Myometrial cell (primary cell): ENCODE measurements around the gene CNN2. TPM values are rescaled to one million over a fixed set of nuclear protein-coding genes. Genes with fewer than 3 reads are reported as not detected.

ENCODE experiments used
- total RNA-seq: library from RNA; depleted of rRNA; stranded (reverse); fragments of >200 nt; gene quantifications from 2 replicates; pipeline ENCODE4 v1.2.3, GENCODE V29; 2015

The CNN2 gene
- 299 and 306 TPM in 2 replicates for total RNA-seq

GRCh38 chr19:1025960-1026782, at the start of gene CNN2:
Gene CNN2, plus strand, starts transcription at chr19:1026608. Its CDS starts 54 bp downstream, at chr19:1026662.

DNA sequence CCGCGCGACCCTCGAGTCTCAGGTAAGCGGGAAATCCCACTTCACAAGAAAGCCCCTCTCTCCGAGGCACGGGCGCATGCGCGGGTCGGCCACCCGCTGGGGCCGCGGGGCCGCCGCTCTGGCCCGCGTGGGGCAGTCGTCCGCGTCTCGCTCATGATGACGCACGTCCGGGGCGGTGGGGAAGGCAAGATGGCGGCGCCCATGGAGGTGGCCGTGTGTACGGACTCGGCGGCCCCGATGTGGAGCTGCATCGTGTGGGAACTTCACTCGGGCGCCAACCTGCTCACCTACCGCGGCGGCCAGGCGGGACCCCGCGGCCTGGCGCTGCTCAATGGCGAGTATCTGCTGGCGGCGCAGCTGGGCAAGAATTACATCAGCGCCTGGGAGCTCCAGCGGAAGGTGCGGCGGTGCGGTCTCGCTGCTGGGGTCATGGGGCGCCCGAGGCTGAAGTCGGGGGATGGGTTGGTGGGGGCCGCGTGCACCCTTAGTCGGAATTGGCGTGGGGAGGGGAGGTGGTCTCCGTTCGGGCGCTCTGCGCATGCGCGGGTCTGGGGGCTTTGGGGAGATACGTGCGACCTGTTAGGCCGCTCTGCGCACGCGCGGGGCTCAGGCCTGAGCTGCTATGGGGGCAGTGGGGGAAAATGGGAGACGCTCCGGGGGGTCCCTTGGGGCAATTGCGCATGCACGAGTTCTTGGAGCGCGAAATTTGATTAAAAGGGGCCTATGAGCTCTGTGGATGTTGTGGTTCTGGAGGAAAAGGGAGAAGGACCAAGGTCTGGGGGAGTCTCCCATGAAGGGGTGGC, 42.0 kb upstream of the CNN2 start, which contains the start of gene WDR18:
TSS of gene WDR18 (plus strand) at position 181 of the 803 bp plus-strand sequence. CDS start at position 190, 9 bp downstream.

GRCh38 chr19:1000095-1000494, 26.3 kb upstream of the CNN2 start, which contains the start of gene GRIN3B:
Gene GRIN3B, plus strand, starts transcription at chr19:1000419. Its CDS starts 19 bp downstream, at chr19:1000438.

GRCh38 chr19:1020868-1021425, 5.5 kb upstream of the CNN2 start, which contains the start of gene TMEM259:
Gene TMEM259, minus strand, starts transcription at chr19:1021123. Its CDS starts 127 bp downstream, at chr19:1020996.

GRCh38 chr19:1039646-1040475, 13.5 kb downstream of the CNN2 start, which contains the start of gene ABCA7:
Gene ABCA7, plus strand, starts transcription at chr19:1040107. Its CDS starts 1,255 bp downstream, at chr19:1041362.

DNA sequence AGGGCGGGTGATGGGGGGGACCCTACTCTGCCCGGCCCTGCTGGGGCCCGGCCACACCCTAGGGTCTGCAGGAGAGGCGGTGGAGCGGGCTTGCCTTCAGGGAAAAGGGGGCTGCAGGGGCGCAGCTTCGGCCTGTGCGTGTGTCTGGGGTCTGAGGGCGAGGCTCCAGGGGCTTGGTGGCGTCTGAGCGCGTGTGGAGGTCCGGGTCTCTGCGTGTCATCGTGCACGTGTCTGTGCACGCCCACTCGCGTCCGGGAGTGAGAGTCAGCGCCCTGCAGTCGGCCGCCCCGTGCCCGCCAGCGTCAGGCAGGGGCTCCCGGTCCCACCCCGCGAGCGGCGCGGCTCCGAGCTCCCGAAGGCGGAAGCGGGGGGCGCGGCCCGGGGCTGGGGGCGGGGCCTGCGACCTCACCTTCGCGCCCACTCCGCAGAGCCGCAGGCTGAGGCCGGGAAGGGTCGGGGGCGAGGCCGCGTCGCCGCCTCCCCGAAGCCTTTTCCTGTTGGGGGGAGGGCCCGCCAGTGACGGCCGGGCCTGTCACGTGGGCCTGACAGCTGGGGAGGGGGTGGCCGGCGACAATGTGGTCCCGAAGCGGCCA, 40.4 kb downstream of the CNN2 start, which contains the start of gene ARHGAP45:
TSS of gene ARHGAP45 (plus strand) at position 420 of the 593 bp plus-strand sequence. CDS start 239 bp downstream, outside the sequence.

Other genes with a start within 250 kb of the CNN2 start
- gene PTBP1, start 229.2 kb upstream of the CNN2 start, total RNA-seq, result 250 and 351 TPM in 2 replicates
- gene PLPPR3, start 204.7 kb upstream of the CNN2 start, total RNA-seq, result 0.35 and 0.58 TPM in 2 replicates
- not detected in 2 replicates for gene AZU1, start 198.8 kb upstream of the CNN2 start, total RNA-seq
- gene PRTN3, start 185.6 kb upstream of the CNN2 start, total RNA-seq, result not detected in 2 replicates
- gene ELANE, start 174.3 kb upstream of the CNN2 start, total RNA-seq, result not detected in 2 replicates
- 2.0 and 5.7 TPM in 2 replicates for gene CFD, start 166.9 kb upstream of the CNN2 start, total RNA-seq
- gene MED16, start 133.4 kb upstream of the CNN2 start, total RNA-seq, result 35.4 and 44.7 TPM in 2 replicates
- gene RNU6-9, start 133.1 kb upstream of the CNN2 start, total RNA-seq, result not detected in 2 replicates
- gene R3HDM4, start 113.4 kb upstream of the CNN2 start, total RNA-seq, result 34.7 and 66.6 TPM in 2 replicates
- 0.18 TPM in 1 of 2 replicates, not detected in the other for gene KISS1R, start 109.3 kb upstream of the CNN2 start, total RNA-seq
- gene ARID3A, start 100.6 kb upstream of the CNN2 start, total RNA-seq, result 11.7 and 15.3 TPM in 2 replicates
- gene WDR18, start 42.3 kb upstream of the CNN2 start, total RNA-seq, result 45.7 and 62.3 TPM in 2 replicates
- gene GRIN3B, start 26.2 kb upstream of the CNN2 start, total RNA-seq, result 0.58 TPM in 1 of 2 replicates, not detected in the other
- 175 and 210 TPM in 2 replicates for gene TMEM259, start 5.5 kb upstream of the CNN2 start, total RNA-seq
- gene RNU6-2, start 5.1 kb upstream of the CNN2 start, total RNA-seq, result not detected in 2 replicates
- 2.3 and 5.3 TPM in 2 replicates for gene ABCA7, start 13.5 kb downstream of the CNN2 start, total RNA-seq
- 3.5 and 8.5 TPM in 2 replicates for gene ARHGAP45, start 40.6 kb downstream of the CNN2 start, total RNA-seq
- 360 and 361 TPM in 2 replicates for gene POLR2E, start 68.8 kb downstream of the CNN2 start, total RNA-seq
- gene GPX4, start 77.4 kb downstream of the CNN2 start, total RNA-seq, result 478 TPM in 2 replicates
- 34.9 and 36.0 TPM in 2 replicates for gene SBNO2, start 147.7 kb downstream of the CNN2 start, total RNA-seq
- gene STK11, start 179.2 kb downstream of the CNN2 start, total RNA-seq, result 75.2 and 81.2 TPM in 2 replicates
- gene CBARP, start 211.4 kb downstream of the CNN2 start, total RNA-seq, result 3.0 and 7.2 TPM in 2 replicates
- 63.1 and 89.1 TPM in 2 replicates for gene ATP5F1D, start 215.1 kb downstream of the CNN2 start, total RNA-seq
- 6.2 and 9.5 TPM in 2 replicates for gene MIDN, start 222.0 kb downstream of the CNN2 start, total RNA-seq
- gene CIRBP, start 242.7 kb downstream of the CNN2 start, total RNA-seq, result 242 and 292 TPM in 2 replicates
- gene FAM174C, start 248.9 kb downstream of the CNN2 start, total RNA-seq, result 37.2 and 77.3 TPM in 2 replicates